NB4 (cell line): Measurements from ENCODE around the gene EBF4.

Source experiments
- DNase-seq: peaks from one replicate; pipeline ENCODE4 v3.0.0; 2010; ENCODE audit warnings: low read depth
- H3K4me3 ChIP-seq: one replicate; pipeline ENCODE4 v1.5.1; 2011; ENCODE audit warnings: mild to moderate bottlenecking, low read depth, low read length, moderate library complexity
- CTCF ChIP-seq: IDR thresholded peaks from one replicate; pipeline ENCODE4 v1.5.1; 2012; ENCODE audit warnings: low read depth, low read length
- MYC ChIP-seq: IDR thresholded peaks from 2 replicates; pipeline ENCODE4 v1.6.1; 2011; ENCODE audit warnings: low read depth, low read length
- POLR2A ChIP-seq: IDR thresholded peaks from 2 replicates; pipeline ENCODE4 v1.6.1; 2011; ENCODE audit warnings: mild to moderate bottlenecking; ENCODE audit not compliant: insufficient read length; ENCODE audit errors: extremely low read depth
- TF ChIP-seq, protein P1 (sequence below): IDR thresholded peaks from 2 replicates; pipeline ENCODE4 v1.6.1; 2011; ENCODE audit warnings: low read depth, low read length

Gene EBF4

DNA sequence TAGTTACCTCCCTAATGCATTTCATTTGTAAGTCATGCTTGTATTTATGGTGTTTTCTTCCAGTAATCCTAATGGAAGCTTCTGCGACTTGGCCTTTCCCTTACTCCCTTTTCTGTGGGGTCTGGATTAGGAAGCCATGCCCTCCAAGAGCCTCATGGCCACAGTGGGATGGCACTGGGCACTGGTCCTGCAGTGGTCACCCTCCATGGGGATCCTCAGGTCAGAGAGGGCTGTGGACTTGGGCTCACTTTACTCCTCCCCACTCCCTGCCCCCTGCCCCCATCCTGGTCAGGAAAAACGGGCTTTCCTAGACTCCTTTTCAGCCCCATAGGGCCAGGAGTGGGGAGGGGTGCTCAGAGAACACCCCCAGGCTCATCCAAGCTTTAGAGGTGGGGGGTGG lies 49.9 kb downstream of the EBF4 start:
- no peak for DNase-seq
- TF ChIP-seq CTCF = no peak
- TF ChIP-seq, protein P1, sequence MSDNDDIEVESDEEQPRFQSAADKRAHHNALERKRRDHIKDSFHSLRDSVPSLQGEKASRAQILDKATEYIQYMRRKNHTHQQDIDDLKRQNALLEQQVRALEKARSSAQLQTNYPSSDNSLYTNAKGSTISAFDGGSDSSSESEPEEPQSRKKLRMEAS = no peak
- TF ChIP-seq POLR2A = no peak
- no peak for TF ChIP-seq MYC
- no peak overlapping the region for H3K4me3 ChIP-seq

DNA sequence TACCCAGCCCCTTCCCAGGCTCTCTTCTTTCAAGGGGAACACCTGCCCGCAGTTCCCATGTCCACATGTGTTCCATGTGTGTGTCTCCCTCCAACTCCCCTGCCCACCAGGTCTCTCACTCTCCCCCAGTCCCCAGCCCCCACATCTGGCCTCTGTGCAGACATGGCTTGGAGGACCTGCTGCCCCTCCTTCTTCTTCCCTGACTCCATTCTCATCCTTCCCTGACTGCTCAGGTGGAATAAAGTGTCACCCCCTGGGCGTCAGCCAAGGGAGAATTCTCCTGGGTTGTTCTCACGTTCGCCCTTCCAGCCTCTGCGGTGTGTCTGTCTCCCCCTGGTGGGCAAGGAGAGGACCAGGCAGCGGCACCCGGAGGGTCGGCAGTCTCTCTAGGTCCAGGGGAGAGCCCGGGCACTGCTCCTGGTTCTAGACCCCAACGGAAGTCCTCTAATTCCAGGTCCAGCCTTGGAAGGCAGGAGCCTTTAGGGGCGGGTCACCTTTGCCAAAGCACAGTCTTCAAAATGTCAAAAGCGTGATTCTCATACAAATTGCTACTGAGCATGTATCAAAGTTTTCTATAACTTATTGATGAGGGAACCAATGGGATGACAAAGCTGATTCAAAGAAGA lies 50.5 kb downstream of the EBF4 start:
- TF ChIP-seq MYC = no peak
- TF ChIP-seq CTCF = peak; percentile 99
- TF ChIP-seq, protein P1 = no peak
- DNase-seq = peak; percentile 78
- no peak overlapping the region for H3K4me3 ChIP-seq

DNA sequence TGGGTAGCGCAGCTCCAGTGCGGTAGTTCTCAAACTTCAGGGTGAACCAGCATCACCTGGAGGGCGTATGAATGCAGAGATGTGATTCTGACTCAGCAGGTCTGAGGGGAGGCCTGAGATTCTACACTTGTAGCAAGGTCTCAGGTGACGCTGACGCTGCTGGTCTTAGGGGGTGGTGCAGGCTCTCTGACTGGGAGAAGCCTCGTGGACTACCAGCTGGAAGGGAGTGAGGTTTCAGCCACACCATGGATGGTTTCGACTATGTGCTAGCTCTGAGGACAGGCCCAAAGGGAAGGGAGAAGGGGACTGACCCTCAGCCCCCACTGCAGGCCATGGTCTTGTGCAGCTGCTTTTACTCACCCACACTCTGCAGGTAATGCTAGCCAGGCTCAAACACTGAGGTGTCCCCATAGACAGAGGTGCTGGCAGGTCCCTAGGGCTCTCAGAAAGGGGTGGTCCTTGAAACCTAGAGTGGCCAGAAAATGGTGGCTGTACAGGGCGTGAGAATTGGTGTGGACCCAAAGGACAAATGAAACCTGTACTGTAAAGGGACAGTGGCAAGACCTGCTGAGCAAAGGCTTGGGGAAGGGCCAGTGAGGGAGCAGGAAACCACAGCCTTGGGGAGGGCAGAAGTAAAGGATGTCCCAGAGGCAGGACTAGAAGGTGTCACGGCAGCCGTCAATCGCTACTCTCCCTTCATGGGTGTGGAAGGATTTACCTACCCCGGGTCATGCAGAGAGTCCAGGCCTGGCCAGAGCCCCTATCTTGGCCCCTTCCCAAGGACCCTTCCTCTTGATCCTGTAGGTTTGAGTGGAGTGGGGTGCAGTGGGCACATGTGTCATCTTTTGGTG lies 52.7 kb downstream of the EBF4 start:
- DNase-seq = no peak
- H3K4me3 ChIP-seq = no peak overlapping the region
- TF ChIP-seq CTCF (no peak), MYC (no peak), POLR2A (no peak)
- TF ChIP-seq, protein P1 = no peak

DNA sequence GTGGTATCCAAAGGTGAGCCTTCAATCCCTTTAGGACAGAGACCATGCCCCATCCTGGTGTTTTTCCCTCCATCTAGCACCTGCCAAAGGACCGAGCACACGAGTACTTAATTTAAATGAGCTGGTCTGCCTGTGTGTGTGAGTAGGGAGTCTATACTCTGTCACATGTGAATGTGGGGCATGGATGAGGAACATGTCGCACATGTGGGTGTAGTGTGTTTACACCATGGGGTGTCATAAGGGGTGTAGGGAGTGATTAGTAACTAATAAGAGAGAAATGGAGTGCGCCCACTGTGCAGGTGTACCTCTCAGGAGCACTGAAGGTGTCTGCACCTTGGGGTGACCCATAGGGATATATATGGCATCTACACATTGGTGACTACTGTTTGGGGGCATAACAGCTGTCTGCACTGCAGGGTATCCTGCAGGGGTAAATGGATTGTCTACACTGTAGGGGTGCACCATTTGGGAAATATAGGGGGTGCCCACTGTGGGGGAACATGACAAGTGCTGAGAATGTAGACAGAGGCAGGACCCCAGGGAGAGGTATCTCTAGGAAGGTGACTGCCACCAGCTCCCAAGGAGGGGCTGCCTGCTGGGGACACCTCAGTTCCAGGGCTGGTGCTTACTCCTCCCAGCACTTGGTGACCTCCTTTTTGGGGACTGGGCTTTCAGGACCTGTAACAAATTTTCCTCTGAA lies 53.5 kb downstream of the EBF4 start:
- no peak for TF ChIP-seq CTCF
- TF ChIP-seq MYC = no peak
- TF ChIP-seq, protein P1 = no peak
- no peak for TF ChIP-seq POLR2A
- no peak for DNase-seq
- H3K4me3 ChIP-seq = no peak overlapping the region

DNA sequence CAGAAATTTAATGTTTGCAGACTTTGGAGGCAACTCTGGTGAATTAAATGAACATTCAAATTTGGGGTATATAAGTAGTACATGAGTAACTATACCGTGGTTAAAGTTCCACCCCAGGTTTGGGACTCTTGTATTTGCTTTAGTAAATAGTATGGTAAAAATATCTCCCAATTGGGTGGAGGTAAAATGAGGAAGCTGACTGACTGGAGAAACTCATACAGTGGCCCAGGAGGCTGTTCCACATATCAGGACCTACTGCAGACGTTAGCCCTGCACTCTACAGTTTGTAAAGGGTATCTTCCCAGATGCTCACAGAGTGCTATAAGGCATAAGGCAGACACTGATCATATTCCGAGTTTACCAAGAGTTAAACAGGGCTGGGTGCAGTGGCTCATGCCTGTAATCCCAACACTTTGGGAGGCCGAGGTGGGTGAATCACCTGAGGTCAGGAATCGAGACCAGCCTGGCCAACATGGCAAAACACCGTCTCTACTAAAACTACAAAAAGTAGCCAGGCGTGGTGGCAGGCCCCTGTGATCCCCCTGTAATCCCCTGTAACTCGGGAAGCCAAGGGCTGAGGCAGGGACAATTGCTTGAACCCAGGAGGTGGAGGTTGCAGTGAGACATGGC lies 54.2 kb downstream of the EBF4 start:
- TF ChIP-seq POLR2A = no peak
- TF ChIP-seq, protein P1 = no peak
- TF ChIP-seq CTCF = no peak
- TF ChIP-seq MYC = no peak
- no peak overlapping the region for H3K4me3 ChIP-seq
- DNase-seq = peak; percentile 67
